HG02642 (cell line): ENCODE measurements around the gene C20orf204.
"Not testable (repeated sequence)": the region's sequence is repeated elsewhere in the genome, so short reads cannot be mapped to it uniquely, and the experiment has no call there.

Experiments used
- ATAC-seq: cut with Tn5 transposase; IDR thresholded peaks from one replicate; pipeline ENCODE4 v1.9.1; 2021; ENCODE audit warnings: mild to moderate bottlenecking; ENCODE audit not compliant: unreplicated experiment, poor library complexity

C20orf204 gene, protein sequence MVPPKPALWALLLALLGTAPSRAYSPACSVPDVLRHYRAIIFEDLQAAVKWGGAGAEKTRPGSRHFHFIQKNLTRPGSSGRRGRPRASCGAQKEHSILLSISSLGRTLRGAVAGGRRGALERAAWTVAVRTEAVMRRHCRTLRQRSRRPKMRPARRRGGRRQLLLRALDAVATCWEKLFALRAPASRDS

DNA sequence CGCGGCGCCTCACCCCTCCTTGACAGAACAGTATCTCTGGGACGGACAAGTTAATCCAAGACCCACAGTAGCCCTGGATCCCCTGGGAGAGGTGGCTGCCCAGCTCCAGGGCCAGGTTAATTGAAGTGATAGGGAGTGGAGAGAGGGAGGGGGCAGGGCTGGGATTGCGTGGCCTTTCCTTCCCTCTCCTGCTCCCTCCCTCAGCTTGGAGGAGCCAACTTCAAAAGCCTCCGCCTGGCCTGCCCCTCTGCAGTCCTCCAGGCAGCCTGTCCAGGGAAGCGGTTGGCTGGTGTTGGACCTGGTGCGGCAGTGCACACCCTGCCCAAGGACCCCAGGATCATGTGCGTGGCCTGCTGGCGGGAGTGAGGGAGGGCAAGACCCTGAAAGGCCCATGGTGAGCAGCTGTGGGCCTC, at the start of gene C20orf204:
TSS of gene C20orf204 (plus strand) at position 250 of the 413 bp plus-strand sequence. CDS start at position 392, 142 bp downstream.
- no peak for ATAC-seq

DNA sequence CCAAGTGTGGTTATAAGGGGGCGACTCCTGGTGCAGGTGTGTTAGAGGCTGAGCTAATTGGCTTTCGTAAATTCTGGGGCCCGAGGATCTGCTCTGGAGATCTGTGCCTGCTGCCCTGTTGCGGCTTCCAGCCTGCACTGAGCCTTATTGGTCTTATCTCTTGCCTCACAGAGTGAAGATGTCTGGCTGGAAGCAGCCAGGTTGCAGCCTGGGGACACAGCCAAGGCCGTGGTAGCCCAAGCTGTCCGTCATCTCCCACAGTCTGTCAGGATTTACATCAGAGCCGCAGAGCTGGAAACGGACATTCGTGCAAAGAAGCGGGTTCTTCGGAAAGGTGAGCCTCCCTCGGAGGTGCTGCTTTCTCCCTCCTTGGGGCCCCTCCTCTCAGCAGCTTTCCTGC, 35.1 kb upstream of the C20orf204 start:
- no peak for ATAC-seq

DNA sequence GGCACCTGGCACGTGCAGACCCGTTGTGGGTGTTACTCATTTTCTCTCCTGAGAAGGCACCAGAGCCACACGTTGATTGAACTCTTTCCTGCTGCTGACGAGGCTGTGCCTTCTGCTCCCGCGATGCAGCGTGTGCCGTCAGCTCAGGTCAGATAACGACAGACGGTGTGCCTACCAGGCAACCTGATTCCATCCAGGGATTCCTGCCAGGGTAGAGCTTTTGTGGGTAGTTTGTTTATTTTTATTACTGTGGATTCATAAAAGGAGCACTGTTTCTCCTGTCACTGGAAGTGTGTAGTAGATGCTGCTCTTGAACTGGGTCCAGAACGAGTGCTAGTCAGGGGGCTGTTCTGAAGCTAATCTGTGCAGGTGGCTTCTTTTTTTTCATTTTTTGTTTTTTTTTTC, 34.4 kb upstream of the C20orf204 start:
- ATAC-seq: no peak

DNA sequence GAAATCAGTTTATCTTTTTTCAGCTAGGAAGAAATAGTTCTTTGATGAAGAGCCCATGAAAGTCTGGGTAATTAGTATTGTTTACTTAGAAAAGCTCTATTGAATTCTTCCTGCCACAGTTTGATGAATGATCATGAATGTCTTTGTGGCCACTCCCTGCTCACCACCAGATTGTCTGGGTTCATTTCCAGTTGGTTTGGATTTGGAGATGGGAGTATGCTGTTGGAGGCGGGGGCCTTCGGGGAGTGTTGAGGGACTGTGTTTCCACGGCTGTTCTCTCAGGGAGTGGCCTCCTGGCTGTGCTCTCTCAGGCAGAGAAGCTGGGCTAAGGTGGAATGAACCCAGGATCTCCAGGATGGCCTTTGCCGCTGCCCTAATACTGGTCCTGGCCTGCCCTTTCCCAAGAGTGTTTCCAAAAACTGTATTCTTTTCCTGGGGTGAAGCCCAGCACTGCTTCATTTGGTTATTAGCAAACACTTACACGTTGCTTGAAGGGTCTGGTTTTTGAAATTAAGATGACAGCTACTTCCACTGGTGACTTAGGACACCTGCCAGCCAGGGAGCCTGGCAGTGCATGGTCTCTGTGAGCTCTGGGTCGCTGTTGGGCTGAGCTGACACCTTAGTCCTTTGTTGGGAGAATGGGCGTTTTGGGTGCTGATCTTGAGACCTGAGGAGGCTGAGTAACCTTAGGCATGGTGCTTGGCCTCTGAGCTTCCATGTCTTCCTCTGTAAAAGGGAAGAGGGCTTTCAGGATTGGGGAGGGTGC, 31.8 kb upstream of the C20orf204 start:
- no peak for ATAC-seq

DNA sequence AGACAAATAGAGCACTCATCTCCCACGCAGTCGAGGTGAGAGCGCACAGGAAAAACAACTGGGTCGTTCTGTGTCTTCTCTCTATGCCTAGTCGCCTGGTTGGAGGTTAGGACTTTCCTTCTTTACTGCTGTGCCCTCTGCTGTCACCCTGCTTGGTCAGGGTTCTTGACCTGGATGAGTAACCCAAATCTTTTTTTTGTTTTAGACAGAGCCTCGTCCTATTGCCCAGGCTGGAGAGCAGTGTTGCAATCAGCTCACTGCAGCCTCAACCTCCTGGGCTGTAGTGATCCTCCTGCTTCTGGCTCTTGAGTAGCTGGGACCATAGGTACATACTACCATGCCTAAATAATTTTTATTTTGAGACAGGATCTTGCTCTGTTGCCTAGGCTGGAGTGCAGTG, 30.6 kb upstream of the C20orf204 start:
- no peak for ATAC-seq

DNA sequence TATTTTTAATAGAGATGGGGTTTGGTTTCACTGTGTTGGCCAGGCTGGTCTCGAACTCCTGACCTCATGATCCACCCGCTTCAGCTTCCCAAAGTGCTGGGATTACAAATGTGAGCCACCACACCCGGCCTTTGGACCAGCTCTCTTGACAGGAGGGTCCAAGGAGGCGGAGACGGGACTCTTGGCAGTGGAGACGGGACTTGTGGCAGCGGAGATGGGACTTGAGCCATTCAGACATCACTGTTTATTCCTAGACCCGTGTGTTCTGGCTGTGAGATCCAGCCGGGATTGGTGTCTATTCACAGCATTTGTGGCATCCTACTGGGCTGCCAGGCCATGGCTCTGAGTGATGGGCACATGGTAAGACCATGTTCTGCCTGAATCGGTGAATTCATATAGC, 29.5 kb upstream of the C20orf204 start:
- no peak for ATAC-seq

DNA sequence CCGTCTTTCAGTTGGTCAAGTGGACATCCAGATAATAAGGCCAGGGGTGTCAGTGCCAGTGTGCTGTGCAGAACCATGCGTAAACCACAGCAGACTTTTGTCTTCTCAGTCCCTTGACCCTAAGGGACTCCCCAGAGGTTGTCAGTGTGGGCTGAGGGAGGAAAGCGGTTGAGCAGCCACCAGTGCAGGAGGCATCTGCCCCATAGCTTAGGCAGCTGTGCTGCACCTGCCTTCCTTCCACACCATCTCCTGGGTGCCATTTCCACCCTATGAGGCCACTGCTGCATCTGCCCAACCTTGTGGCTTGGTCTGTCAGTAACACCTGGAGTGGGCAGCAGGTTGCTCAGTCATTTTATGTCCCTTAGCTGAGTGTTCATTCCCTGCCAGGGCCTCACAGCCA, 29.1 kb upstream of the C20orf204 start:
- ATAC-seq: no peak

DNA sequence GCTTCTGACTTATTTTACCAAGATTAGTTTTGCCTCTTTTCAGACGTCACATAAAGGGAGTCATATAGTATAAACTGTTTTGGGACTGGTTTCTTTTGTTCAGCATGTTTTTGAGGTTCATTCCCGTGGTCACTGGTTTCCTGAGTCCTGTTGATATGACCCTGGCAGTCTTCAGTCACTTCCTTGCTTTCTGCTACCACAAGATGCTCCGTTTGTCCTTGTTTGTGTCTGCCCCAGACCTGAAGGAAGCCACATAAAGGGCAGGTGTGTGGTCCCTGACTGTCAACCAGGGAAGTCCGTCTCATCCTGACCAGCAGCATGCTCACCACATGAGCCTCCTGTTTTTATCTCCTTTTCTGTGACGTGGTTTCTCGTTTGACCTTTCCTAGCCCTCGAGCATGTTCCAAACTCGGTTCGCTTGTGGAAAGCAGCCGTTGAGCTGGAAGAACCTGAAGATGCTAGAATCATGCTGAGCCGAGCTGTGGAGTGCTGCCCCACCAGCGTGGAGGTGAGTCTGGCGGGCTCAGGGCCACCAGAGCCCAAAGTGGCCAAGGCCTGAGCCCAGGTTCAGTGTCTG, 26.1 kb upstream of the C20orf204 start:
- ATAC-seq: no peak

DNA sequence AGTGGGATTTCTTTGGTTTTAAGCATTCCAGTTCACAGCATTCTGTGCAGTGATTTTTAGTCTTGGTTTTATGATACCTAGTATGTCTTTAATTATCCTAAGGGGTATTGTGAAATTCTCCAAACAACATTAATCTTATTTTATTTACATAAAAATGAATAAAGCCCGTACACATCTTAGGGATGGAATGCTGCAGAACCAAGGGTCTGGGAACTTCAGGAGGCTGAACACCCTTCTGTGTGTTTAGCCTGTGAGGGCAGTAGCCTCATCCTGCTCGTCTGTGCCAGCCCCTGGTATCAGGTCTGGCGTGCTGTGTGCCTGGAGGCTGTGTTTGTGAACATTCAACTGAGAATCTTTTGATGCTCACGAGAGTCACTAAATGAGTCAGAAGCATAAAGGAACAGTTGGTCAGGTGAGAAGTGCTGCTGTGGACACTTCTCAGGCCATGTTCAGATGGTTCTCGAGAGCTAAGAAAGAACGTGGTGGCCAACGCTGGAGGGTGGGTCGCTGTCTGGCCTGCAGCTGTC, 25.2 kb upstream of the C20orf204 start:
- peak; percentile 41 for ATAC-seq

DNA sequence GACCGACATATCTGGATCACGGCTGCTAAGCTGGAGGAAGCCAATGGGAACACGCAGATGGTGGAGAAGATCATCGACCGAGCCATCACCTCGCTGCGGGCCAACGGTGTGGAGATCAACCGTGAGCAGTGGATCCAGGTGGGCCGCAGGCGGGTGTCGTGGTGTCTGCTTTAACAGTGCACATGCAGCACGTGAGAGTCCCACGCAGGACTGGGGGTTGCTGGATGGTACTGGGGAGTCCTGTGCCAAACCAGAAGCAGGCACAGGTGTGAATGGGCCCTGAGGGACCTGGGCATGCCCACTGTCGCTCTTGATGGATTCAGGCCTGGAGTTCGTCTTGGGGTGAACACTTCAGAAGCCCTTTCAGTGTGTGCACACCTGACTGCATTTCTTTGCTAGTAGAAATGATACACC, 24.6 kb upstream of the C20orf204 start:
- no peak for ATAC-seq

DNA sequence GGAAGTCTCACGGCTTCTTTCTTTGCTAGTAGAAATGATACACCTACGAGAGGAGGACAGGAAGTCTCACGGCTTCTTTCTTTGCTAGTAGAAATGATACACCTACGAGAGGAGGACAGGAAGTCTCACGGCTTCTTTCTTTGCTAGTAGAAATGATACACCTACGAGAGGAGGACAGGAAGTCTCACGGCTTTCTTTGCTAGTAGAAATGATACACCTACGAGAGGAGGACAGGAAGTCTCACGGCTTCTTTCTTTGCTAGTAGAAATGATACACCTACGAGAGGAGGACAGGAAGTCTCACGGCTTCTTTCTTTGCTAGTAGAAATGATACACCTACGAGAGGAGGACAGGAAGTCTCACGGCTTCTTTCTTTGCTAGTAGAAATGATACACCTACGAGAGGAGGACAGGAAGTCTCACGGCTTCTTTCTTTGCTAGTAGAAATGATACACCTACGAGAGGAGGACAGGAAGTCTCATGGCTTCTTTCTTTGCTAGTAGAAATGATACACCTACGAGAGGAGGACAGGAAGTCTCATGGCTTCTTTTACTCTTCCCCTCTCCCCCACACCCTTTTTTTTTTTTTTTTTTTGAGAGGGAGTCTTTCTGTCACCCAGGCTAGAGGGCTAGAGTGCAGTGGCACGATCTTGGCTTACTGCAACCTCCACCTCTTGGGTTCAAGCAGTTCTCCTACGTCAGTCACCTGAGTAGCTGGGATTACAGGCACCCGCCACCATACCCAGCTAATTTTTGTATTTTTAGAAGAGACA, 23.4 kb upstream of the C20orf204 start:
- ATAC-seq: not testable (repeated sequence)

DNA sequence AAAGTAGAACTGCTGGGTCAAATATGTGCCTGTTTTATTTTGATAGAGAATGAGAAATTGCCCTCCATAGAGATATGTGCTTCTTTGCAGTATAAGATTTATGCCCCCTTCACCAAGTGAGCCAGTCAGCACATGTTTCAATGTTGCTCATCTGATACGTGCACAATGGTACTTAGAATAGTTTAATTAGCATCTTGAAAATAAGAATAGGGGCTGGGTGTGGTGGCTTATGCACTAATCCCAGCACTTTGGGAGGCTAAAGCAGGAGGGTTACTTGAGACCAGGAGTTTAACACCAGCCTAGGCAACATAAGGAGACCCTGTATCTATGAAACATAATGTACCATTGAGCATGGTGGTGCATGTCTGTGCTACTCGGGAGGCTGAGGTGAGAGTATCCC, 20.3 kb upstream of the C20orf204 start:
- no peak for ATAC-seq

DNA sequence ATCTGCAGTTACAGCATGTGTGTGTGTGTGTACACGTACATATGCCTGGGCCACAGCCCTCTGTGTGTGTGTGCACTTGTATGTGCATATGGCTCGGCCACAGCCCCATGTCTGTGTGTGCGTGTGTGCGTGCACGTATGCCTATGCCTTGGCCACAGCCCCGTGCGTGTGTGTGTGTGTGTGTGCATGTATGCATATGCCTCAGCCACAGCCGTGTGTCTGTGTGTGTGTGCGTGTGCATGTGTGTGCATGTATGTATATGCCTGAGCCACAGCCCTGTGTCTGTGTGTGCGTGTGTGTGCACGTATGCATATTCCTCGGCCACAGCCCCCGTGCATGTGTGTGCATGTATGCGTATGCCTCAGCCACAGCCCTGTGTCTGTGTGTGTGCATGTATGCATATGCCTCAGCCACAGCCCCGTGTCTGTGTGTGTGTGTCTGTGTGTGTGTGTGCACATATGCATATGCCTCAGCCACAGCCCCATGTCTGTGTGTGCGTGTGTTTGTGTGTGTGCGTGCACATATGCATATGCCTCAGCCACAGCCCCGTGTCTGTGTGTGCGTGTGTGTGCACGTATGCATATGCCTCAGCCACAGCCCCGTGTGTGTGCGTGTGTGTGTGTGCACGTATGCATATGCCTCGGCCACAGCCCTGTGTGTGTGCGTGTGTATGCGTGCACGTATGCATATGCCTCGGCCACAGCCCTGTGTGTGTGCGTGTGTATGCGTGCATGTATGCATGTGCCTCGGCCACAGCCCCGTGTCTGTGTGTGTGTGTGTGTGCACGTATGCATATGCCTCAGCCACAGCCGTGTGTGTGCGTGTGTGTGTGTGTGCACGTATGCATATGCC, 14.6 kb upstream of the C20orf204 start:
- no peak for ATAC-seq

DNA sequence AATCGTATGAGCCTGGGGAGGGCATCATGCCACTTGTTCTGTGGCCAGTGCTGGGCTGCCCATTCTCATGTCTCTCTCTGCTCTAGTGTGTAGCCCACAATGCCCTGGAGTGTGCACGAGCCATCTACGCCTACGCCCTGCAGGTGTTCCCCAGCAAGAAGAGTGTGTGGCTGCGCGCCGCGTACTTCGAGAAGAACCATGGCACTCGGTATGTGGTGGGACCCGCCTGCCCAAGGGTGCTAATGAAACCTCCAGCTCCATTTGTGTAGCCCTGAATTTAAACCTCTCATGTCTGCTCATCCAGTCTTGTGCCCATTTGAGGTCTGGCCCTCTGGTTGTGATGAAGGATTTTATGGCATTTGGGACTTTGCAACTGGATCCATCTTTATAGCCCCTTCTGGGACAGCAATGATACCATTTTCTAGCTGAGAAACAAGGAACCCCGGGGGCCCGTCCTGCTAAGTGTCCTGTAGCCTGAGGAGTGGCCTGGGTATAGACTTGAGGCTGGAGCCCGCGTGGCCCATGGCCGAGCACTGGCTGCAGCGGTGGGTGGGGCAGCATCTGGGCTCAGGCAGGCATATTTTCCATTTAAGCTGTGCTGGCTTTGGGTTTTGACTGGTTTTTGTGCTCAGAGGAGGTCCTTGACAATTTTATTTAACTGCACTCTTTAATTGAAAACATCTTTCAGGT, 13.2 kb upstream of the C20orf204 start:
- ATAC-seq: no peak

DNA sequence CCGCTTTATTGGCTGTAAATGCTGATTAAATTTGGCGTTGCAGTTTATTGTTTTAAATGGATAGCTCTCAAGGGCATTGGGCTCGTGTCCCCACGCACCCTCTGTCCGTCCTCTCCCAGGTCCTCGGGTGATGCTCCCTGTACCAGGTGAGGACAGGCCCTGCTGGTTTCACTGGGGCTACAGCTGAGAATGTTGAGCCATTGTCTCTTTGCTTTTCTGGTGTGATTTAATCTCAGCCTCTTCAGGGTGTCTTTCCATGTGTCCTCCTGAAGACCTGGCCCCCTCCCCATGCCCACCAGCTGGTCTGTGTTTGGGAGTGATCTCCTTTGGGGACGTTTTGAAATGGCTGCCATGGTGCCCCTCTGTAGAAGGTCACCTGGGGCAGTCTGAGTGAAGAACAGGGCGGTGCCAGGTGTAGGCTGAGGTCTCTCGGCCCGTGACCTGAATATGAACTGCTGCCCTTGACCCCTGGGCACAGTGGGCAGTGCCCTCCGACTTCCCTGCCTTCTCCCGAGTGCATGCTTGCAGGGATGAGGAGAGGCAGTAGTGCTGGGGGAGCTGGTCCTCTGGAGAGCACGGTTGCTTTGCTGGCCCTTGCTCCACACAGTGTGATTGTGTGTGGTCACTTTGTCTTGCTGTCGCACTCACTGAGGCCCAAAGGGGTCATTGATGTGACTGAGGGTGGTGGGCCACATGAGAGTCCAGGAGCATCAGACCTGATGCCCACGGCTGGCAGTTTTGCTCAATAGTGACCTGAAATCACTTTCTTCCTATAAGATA, 12.4 kb upstream of the C20orf204 start:
- no peak for ATAC-seq

DNA sequence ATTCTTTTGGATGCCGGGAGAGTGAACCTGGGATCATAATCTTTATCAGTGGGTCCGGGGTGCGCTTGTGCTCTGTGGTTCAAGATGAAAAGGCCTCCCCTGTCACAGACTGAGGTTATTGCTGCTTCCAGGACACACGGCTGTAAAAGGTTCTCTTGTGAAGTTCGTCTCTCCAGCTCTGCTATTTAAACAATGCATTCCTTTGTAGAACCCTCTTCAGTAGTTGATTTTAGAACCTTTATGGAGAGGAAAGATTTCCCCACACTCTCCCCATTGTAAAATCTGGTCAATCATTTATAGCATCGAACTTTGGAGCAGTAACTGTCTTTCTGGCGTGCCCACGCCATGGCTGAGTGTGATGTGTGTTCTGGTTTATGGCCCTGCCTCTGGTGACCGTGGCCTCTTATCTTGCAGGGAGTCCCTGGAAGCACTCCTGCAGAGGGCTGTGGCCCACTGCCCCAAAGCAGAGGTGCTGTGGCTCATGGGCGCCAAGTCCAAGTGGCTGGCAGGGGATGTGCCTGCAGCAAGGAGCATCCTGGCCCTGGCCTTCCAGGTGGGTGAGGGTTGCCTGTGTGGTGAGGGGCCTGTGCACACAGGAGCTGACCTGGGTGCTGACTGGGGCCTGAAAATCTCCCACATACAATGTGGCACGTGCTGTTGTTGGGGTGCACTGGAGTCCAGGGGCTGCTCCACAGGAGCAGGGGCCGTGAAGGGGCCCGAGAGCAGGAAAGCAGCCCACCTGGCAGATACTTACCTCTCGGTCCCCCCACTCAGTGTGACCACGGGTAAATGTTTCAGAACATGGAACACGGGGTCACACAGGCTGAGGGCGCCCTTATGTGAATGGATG, 11.6 kb upstream of the C20orf204 start:
- no peak for ATAC-seq

DNA sequence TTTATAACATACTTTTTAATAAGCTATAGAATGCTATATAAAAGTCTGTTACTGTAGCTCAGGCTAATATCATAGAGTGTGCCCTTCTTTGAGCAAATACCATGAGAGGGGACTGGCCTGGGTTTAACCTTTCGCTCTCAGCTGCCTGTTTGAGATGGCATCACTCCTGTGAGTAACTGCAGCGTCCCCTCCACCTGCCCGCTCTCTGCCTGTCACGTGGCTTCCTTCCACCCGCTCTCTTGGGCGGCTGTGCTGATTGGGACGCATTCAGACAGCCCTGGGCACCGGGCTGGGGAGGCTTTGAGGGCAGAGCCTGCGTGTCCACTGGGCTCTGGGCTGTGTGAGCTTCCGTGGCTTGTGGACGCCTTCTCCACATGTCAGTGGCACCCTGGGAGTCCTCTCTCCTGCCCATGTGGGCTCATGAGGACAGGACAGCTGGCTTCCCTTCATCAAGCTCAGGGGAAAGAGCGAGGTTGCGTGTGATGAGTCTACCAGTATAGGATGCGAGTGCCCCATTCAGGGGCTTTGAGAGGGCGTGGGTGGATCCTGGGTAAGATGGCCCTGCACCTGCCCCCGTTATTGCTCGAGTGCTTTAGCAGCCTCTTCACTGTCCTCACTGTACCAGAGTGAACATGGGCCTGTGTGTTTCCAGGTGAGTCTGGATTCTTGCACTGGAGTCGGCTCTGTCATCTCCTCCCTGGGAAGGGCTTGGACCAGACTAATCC, 10.7 kb upstream of the C20orf204 start:
- no peak for ATAC-seq
